A549 (cell line): ENCODE data around the gene RHCG.

Experiments
- CTCF ChIP-seq: fragments of >200 bp; sonication (Bioruptor Twin); formaldehyde crosslinking; IDR thresholded peaks from 3 replicates; pipeline ENCODE4 v1.5.1; 2016
- GATA3 ChIP-seq: IDR thresholded peaks from 2 replicates; pipeline ENCODE4 v1.6.1; 2012; ENCODE audit warnings: borderline replicate concordance
- POLR2A ChIP-seq: IDR thresholded peaks from 2 replicates; pipeline ENCODE4 v1.6.1; 2012; ENCODE audit warnings: mild to moderate bottlenecking, low read length
- SREBF2 ChIP-seq: fragments of 450-650 bp; IDR thresholded peaks from 2 replicates; pipeline ENCODE4 v1.6.1; 2014; ENCODE audit warnings: mild to moderate bottlenecking, moderate library complexity

GRCh38 chr15:89472785-89473256 is 23.6 kb downstream of the RHCG start:
- no peak for TF ChIP-seq SREBF2
- peak; percentile 94 for TF ChIP-seq CTCF
- no peak for TF ChIP-seq GATA3
- TF ChIP-seq POLR2A = no peak
